ENCODE measurements around the gene ATP6V1G2. TPM values are rescaled to one million over a fixed set of nuclear protein-coding genes. Genes with fewer than 3 reads are reported as not detected.
A peak's percentile ranks its signal among the peaks of the same experiment; 100 is the strongest.

Gene ATP6V1G2
- total RNA-seq, 1 donor from 2014 or later: 95.6 TPM

- DNase-seq: no peak
- peaks cover 9% of the 10 kb centered on the region for H3K27me3 Mint-ChIP-seq (ENCODE audit: unreplicated experiment)
- peaks cover 4% of the 10 kb centered on the region for H3K9me3 Mint-ChIP-seq (ENCODE audit: unreplicated experiment)
- H3K4me3 Mint-ChIP-seq (ENCODE audit: unreplicated experiment): peak overlapping the region; percentile 64
- TF ChIP-seq CTCF (IDR thresholded peaks at IDR 0.05; ENCODE audit: partially characterized antibody, unreplicated experiment): no peak
- no peak overlapping the region for H3K27ac Mint-ChIP-seq (ENCODE audit: unreplicated experiment)
- H3K36me3 Mint-ChIP-seq (ENCODE audit: unreplicated experiment): no peaks in the 10 kb centered on the region
- peaks cover 5% of the 10 kb centered on the region for H3K4me1 Mint-ChIP-seq (ENCODE audit: low read depth, unreplicated experiment)
Observed at GRCh38 chr6:31579546-31580437, 33.4 kb upstream of the ATP6V1G2 start.

- Mint-ChIP-seq H3K4me3 (ENCODE audit: unreplicated experiment) (no peak overlapping the region), H3K9me3 (ENCODE audit: unreplicated experiment) (peaks cover 7% of the 10 kb centered on the region), H3K27ac (ENCODE audit: unreplicated experiment) (no peak overlapping the region), H3K4me1 (ENCODE audit: low read depth, unreplicated experiment) (peaks cover 5% of the 10 kb centered on the region), H3K27me3 (ENCODE audit: unreplicated experiment) (peaks cover 9% of the 10 kb centered on the region), H3K36me3 (ENCODE audit: unreplicated experiment) (no peaks in the 10 kb centered on the region)
- no peak for TF ChIP-seq CTCF (IDR thresholded peaks at IDR 0.05; ENCODE audit: partially characterized antibody, unreplicated experiment)
- no peak for DNase-seq
Observed at GRCh38 chr6:31579119-31579505, 32.7 kb upstream of the ATP6V1G2 start.

GRCh38 chr6:31578184-31579118, 32.0 kb upstream of the ATP6V1G2 start:
- DNase-seq: no peak
- Mint-ChIP-seq H3K27me3 (ENCODE audit: unreplicated experiment) (peaks cover 10% of the 10 kb centered on the region), H3K4me3 (ENCODE audit: unreplicated experiment) (no peak overlapping the region), H3K4me1 (ENCODE audit: low read depth, unreplicated experiment) (peaks cover 5% of the 10 kb centered on the region), H3K27ac (ENCODE audit: unreplicated experiment) (no peak overlapping the region), H3K36me3 (ENCODE audit: unreplicated experiment) (no peaks in the 10 kb centered on the region), H3K9me3 (ENCODE audit: unreplicated experiment) (peaks cover 10% of the 10 kb centered on the region)
- no peak for TF ChIP-seq CTCF (IDR thresholded peaks at IDR 0.05; ENCODE audit: partially characterized antibody, unreplicated experiment)

- Mint-ChIP-seq H3K27ac (ENCODE audit: unreplicated experiment) (no peak overlapping the region), H3K4me1 (ENCODE audit: low read depth, unreplicated experiment) (peaks cover 5% of the 10 kb centered on the region), H3K36me3 (ENCODE audit: unreplicated experiment) (no peaks in the 10 kb centered on the region), H3K4me3 (ENCODE audit: unreplicated experiment) (no peak overlapping the region), H3K27me3 (ENCODE audit: unreplicated experiment) (peaks cover 12% of the 10 kb centered on the region), H3K9me3 (ENCODE audit: unreplicated experiment) (peaks cover 10% of the 10 kb centered on the region)
- TF ChIP-seq CTCF (IDR thresholded peaks at IDR 0.05; ENCODE audit: partially characterized antibody, unreplicated experiment): no peak
- no peak for DNase-seq
Observed at GRCh38 chr6:31577579-31577966, 31.2 kb upstream of the ATP6V1G2 start.

Data from glutamatergic neuron (in vitro differentiated cells).